Natural killer cell (primary cell): ENCODE measurements around the gene NLK. TPM values are rescaled to one million over a fixed set of nuclear protein-coding genes. Genes with fewer than 3 reads are reported as not detected.
"Not testable (repeated sequence)": the region's sequence is repeated elsewhere in the genome, so short reads cannot be mapped to it uniquely, and the experiment has no call there.

ENCODE experiments used
- ATAC-seq, 3 donors: fragments of 150-1000 bp in 2 of 3; fragments of 200-7000 bp in 1 of 3; cut with Tn5 transposase; 1 replicate in 1 of 3; 2 replicates in 2 of 3; pipeline ENCODE4 v1.10.0; 2021; ENCODE audit warnings: mild to moderate bottlenecking in 2 of 3, moderate library complexity in 2 of 3
- DNase-seq, 2 donors: peaks; one replicate each; pipeline versions ENCODE4 v3.0.0 to v3.0.0-alpha.2; 2013 to 2021; ENCODE audit warnings: mixed read lengths in 1 of 2
- H3K27ac ChIP-seq: one replicate; pipeline ENCODE4 v1.5.1; 2013; ENCODE audit warnings: mild to moderate bottlenecking, low read length
- H3K27me3 ChIP-seq: one replicate; pipeline ENCODE4 v1.6.1; 2013; ENCODE audit warnings: low read length; ENCODE audit not compliant: control insufficient read depth, insufficient read depth
- H3K36me3 ChIP-seq: one replicate; pipeline ENCODE4 v1.6.1; 2013; ENCODE audit warnings: low read length; ENCODE audit not compliant: control insufficient read depth, insufficient read depth
- H3K4me1 ChIP-seq: one replicate; pipeline ENCODE4 v1.6.1; 2013; ENCODE audit warnings: low read length; ENCODE audit not compliant: control insufficient read depth, insufficient read depth
- H3K4me3 ChIP-seq: one replicate; pipeline ENCODE4 v1.5.1; 2013; ENCODE audit warnings: low read length
- H3K9me3 ChIP-seq: one replicate; pipeline ENCODE4 v1.6.1; 2013; ENCODE audit warnings: low read length; ENCODE audit not compliant: control insufficient read depth, insufficient read depth
- H3K27ac Mint-ChIP-seq, 2 donors: one replicate each; pipeline ENCODE4 v1.8.0; 2022; ENCODE audit warnings: mild to moderate bottlenecking in 2 of 2, mixed read lengths in 2 of 2, moderate library complexity in 1 of 2
- H3K27me3 Mint-ChIP-seq, 2 donors: one replicate each; pipeline ENCODE4 v1.8.0; 2022; ENCODE audit warnings: low read depth in 2 of 2, mixed read lengths in 2 of 2
- H3K36me3 Mint-ChIP-seq: one replicate; pipeline ENCODE4 v1.8.0; 2022; ENCODE audit warnings: mixed read lengths
- H3K4me1 Mint-ChIP-seq, 2 donors: one replicate each; pipeline ENCODE4 v1.8.0; 2022; ENCODE audit warnings: mixed read lengths in 2 of 2
- H3K4me3 Mint-ChIP-seq: one replicate; pipeline ENCODE4 v1.8.0; 2022; ENCODE audit warnings: mild to moderate bottlenecking, moderate library complexity, mixed read lengths
- H3K9me3 Mint-ChIP-seq, 2 donors: one replicate each; pipeline ENCODE4 v1.8.0; 2022; ENCODE audit warnings: mixed read lengths in 2 of 2
- WGBS: methylation state at CpG from one replicate; pipeline ENCODE4 v1.1.7; 2013; ENCODE audit warnings: missing lambda C conversion rate; ENCODE audit not compliant: insufficient coverage; 5-methylcytosine and 5-hydroxymethylcytosine counted together
- intact Hi-C: fragments of 100-400 bp; cut with micrococcal nuclease; formaldehyde crosslinking; loops from one replicate; pipeline ENCODE4 v1.14.2; 2022
- total RNA-seq, 4 donors: library from RNA; stranded (reverse); fragments of 120-200 nt in 1 of 4; gene quantifications; one replicate each; pipeline versions ENCODE4 v1.2.3 to v1.2.4, GENCODE V29; 2013 to 2022
- TF ChIP-seq, protein P1 (sequence below): fragments of 200-600 bp; IDR thresholded peaks from one replicate; pipeline ENCODE4 v1.8.0; 2022; ENCODE audit warnings: antibody characterized with exemption

NLK gene
- total RNA-seq, 3 donors from 2014 or later (not counting 1 experiment from before 2014, with no cell fraction given), result 18.3 to 35.6 (median 20.8) TPM

DNA sequence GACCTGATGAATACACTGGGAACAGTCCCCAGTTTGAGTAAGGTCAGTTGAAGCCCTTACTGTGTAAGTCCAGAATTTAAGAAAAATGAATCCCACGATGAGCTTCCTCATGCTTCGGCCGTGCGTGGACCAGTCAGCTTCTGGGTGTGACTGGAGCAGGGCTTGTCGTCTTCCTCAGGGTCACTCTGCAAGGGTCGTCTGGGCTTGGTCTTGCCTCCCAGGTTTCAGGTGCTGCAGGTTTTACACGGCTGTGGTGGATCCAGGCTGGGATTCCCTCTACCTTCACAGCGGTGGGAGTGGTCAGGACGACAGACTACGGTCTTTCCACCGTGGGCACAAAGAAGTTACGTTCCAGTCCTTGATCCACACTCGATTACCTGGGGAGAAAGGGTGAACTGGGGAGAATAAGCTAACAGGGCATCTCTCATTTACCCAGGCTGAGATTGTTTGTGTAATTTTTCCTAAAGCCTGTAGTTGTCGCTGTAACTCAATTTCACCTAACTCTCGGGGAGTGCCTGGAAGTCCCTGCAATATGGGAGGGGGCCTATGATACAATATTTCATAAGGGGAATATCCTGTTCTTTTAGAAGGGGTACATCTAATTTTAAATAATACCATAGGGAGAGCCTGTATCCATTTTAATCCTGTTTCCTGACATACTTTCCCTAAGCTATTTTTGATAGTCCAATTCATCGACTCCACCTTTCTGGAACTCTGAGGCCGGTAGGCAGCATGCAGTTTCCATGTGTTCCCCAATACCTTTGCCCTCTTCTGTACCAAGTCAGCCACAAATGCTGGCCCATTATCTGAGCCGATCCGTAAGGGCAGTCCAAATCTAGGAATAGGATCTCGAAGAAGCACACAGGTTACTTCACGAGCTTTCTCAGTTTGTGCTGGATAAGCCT is 190.7 kb downstream of the NLK start:
- intact Hi-C loops, result not testable (repeated sequence)
- peak in 1 of 2 donors; percentile 49 for DNase-seq

DNA sequence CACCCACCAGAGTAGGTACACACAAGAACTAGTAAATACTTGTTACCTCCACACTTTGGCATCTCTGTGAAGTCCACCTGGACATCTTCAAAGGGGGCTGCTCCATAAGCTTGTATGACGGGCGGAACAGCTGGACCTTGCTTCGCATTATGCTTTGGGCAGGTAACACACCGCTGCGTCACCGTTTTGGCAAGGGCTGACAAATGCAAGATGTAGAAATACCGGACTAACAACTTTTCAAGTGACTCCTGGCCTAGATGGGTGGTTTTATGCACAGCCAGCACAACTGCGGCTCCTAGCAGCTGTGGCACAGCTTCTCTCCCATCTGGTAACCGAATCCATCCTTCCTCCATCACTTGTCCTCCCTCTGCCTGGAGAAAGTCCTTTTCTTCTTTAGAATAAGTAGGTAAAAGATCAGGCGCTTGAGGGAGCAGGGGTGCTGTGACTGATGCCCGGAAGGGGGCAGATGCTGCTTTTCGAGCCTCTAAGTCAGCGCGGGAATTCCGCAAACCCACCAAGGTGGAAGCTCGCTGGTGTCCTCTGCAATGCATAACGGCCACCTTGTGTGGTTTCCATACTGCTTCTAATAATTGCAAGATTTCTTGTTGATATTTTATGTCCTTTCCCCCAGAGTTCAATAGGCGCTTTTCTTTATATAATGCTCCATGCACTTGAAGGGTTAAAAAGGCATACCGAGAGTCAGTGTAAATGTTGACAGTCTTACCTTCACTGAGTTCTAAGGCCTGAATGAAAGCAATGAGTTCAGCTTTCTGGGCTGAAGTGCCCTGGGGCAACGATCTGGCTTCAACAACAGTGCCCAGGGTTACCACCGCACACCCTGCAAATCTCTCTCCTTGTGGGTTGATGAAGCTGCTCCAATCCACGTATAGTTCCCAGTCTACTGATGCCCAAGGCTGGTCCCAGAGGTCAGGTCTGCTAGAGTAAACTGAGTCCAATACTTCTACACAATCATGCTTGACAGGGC is 191.7 kb downstream of the NLK start:
- H3K27me3 ChIP-seq, H3K9me3 ChIP-seq, H3K36me3 Mint-ChIP-seq, H3K27ac ChIP-seq, H3K4me3 Mint-ChIP-seq, H3K4me1 Mint-ChIP-seq, H3K9me3 Mint-ChIP-seq, ATAC-seq, intact Hi-C loops, H3K27ac Mint-ChIP-seq, DNase-seq, H3K36me3 ChIP-seq, H3K4me3 ChIP-seq, H3K4me1 ChIP-seq: not testable (repeated sequence)
- H3K27me3 Mint-ChIP-seq, result peaks cover 22 to 33% of the 10 kb centered on the region in 2 donors
- WGBS, result 82% methylated on average over 21 of the region's 22 CpGs

More for the DNA sequence above, 190.7 kb downstream of the NLK start:
- H3K36me3 Mint-ChIP-seq, H3K27ac Mint-ChIP-seq, ATAC-seq, H3K9me3 ChIP-seq, H3K4me3 ChIP-seq, H3K27me3 ChIP-seq, H3K4me3 Mint-ChIP-seq, H3K27ac ChIP-seq, H3K36me3 ChIP-seq, H3K4me1 Mint-ChIP-seq, H3K9me3 Mint-ChIP-seq, H3K4me1 ChIP-seq: not testable (repeated sequence)
- 67% methylated on average over 16 of the region's 21 CpGs for WGBS
- TF ChIP-seq, protein P1, sequence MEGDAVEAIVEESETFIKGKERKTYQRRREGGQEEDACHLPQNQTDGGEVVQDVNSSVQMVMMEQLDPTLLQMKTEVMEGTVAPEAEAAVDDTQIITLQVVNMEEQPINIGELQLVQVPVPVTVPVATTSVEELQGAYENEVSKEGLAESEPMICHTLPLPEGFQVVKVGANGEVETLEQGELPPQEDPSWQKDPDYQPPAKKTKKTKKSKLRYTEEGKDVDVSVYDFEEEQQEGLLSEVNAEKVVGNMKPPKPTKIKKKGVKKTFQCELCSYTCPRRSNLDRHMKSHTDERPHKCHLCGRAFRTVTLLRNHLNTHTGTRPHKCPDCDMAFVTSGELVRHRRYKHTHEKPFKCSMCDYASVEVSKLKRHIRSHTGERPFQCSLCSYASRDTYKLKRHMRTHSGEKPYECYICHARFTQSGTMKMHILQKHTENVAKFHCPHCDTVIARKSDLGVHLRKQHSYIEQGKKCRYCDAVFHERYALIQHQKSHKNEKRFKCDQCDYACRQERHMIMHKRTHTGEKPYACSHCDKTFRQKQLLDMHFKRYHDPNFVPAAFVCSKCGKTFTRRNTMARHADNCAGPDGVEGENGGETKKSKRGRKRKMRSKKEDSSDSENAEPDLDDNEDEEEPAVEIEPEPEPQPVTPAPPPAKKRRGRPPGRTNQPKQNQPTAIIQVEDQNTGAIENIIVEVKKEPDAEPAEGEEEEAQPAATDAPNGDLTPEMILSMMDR, result peak; percentile 41
- H3K27me3 Mint-ChIP-seq, result peaks cover 25 to 42% of the 10 kb centered on the region in 2 donors

DNA sequence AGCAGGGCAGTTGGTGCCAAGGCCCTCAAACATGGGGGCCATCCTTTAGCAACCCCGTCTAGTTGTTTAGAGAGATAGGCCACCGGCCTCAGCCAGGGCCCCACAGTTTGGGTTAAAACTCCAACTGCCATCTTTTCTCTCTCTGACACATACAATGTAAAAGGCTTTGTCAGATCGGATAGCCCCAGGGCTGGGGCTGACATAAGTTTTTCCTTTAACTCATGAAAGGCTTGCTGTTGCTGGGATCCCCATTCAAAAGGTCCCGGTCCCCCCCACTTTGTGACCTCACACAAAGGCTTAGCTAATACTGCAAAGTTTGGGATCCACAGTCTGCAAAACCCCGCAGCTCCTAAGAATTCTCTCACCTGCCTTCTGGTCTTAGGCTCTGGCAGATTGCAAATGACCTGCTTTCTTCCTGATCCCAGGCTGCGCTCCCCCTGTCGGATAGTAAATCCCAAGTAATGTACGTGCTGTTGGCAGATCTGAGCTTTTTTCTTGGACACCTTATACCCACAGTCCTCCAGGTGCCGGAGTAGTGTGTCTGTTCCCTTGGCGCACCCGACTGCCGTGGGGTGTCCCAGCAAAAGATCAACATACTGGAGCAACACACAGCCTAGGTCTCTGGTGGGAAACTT is 192.7 kb downstream of the NLK start:
- WGBS, result 91% methylated on average over 11 of the region's 12 CpGs
- peaks cover 15 to 25% of the 10 kb centered on the region in 2 donors for H3K27me3 Mint-ChIP-seq
- H3K4me3 Mint-ChIP-seq, ATAC-seq, H3K4me1 Mint-ChIP-seq, H3K4me3 ChIP-seq, H3K27ac ChIP-seq, H3K27ac Mint-ChIP-seq, H3K9me3 Mint-ChIP-seq, intact Hi-C loops, H3K9me3 ChIP-seq, H3K36me3 Mint-ChIP-seq, H3K27me3 ChIP-seq, H3K4me1 ChIP-seq, DNase-seq, H3K36me3 ChIP-seq: not testable (repeated sequence)

DNA sequence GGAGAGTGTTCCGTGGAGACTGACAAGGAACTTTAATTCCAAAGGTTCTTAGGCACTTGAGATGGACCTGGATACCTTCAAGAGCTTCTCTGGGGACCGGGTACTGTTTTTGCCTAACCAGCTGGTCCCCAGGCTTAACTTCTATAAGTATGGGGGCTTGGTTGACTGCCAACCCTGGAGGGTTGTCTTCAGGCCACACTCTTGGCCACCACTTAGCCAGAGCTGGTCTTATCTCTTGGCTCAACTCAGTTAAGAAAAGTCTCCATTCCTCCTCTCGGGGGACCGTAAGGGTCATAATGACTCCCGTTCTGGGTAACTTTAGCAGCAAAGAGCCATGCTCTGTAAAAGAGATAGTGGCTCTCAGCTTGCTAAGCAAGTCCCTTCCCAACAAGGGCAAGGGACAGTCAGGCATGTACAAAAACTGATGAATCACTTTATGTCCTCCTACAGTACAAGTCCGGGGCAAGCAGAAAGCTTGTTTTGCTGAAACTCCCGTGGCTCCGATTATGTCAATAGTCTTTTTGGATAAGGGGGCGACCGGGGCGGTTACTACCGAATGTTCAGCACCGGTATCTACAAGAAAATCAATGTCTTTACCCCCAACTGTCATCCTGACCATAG is 193.7 kb downstream of the NLK start:
- WGBS, result 87% methylated on average over 13 of the region's 13 CpGs
- H3K9me3 Mint-ChIP-seq, H3K36me3 ChIP-seq, H3K9me3 ChIP-seq, H3K4me3 Mint-ChIP-seq, H3K27ac ChIP-seq, DNase-seq, intact Hi-C loops, H3K27ac Mint-ChIP-seq, H3K27me3 ChIP-seq, H3K4me1 Mint-ChIP-seq, H3K36me3 Mint-ChIP-seq, ATAC-seq, H3K4me1 ChIP-seq, H3K4me3 ChIP-seq: not testable (repeated sequence)
- H3K27me3 Mint-ChIP-seq, result peaks cover 8 to 16% of the 10 kb centered on the region in 2 donors

DNA sequence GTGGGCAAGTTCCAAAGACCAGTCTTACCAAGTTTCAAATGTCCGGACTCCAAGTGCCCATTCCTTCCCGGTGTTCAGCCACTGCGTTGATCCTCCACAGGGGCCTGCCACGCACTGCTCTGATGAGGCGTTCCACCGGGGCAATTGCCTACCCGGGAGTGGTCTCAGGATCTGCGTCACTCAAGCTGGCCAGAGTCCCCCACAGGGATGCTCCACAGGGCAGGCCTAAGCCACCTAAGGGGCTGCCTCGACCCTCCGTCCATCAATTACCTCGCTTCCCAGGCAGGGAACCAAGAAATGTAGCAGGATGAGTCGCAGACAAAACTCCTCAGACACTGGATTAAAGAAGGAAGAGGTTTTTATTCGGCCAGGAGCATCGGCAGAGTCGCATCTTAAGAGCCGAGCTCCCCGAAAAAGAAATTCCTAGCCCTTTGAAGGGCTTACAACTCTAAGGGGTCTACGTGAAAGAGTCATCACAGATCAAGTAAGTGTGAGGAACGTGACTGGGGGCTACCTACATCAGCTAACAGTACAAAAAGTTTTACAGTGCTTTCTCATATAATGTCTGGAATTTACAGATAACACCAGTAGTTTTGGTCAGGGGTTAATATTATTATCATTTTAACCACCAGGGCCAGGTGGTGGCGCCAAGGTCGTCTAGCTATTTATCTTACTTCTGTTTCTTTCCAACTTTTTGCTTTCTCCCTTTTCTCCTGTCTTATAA is 196.2 kb downstream of the NLK start:
- intact Hi-C loops, H3K4me1 ChIP-seq, H3K9me3 ChIP-seq, DNase-seq, H3K27ac Mint-ChIP-seq, H3K27ac ChIP-seq, H3K9me3 Mint-ChIP-seq, H3K27me3 Mint-ChIP-seq, H3K27me3 ChIP-seq, H3K4me3 ChIP-seq, H3K4me1 Mint-ChIP-seq, ATAC-seq, H3K36me3 ChIP-seq, H3K4me3 Mint-ChIP-seq, H3K36me3 Mint-ChIP-seq: not testable (repeated sequence)
- WGBS, result 89% methylated on average over 19 of the region's 21 CpGs
